ENCODE measurements around the gene ACTL8.

ACTL8 gene

GRCh38 chr1:17732475-17732874 lies 22.7 kb upstream of the ACTL8 start:
- no peak for TF ChIP-seq EP300 (IDR thresholded peaks at IDR 0.05; ENCODE audit: borderline replicate concordance)
- no peak for TF ChIP-seq RAD21 (IDR thresholded peaks at IDR 0.05; ENCODE audit: low read depth)
- TF ChIP-seq ZBTB7A (IDR thresholded peaks at IDR 0.05; ENCODE audit: low read depth): no peak
- TF ChIP-seq, protein P1, sequence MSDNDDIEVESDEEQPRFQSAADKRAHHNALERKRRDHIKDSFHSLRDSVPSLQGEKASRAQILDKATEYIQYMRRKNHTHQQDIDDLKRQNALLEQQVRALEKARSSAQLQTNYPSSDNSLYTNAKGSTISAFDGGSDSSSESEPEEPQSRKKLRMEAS (IDR thresholded peaks at IDR 0.05): no peak
- no peak for TF ChIP-seq CREB1 (IDR thresholded peaks at IDR 0.05; ENCODE audit: low read depth)
- no peak for TF ChIP-seq NFIC (IDR thresholded peaks at IDR 0.05)
- TF ChIP-seq TCF12 (IDR thresholded peaks at IDR 0.05; ENCODE audit: low read depth): no peak
- TF ChIP-seq TAF1 (IDR thresholded peaks at IDR 0.05; ENCODE audit: low read depth): no peak
- TF ChIP-seq USF1 (IDR thresholded peaks at IDR 0.05): no peak
- TF ChIP-seq YY1 (IDR thresholded peaks at IDR 0.05; ENCODE audit: low read depth): no peak
- TF ChIP-seq, protein P2, sequence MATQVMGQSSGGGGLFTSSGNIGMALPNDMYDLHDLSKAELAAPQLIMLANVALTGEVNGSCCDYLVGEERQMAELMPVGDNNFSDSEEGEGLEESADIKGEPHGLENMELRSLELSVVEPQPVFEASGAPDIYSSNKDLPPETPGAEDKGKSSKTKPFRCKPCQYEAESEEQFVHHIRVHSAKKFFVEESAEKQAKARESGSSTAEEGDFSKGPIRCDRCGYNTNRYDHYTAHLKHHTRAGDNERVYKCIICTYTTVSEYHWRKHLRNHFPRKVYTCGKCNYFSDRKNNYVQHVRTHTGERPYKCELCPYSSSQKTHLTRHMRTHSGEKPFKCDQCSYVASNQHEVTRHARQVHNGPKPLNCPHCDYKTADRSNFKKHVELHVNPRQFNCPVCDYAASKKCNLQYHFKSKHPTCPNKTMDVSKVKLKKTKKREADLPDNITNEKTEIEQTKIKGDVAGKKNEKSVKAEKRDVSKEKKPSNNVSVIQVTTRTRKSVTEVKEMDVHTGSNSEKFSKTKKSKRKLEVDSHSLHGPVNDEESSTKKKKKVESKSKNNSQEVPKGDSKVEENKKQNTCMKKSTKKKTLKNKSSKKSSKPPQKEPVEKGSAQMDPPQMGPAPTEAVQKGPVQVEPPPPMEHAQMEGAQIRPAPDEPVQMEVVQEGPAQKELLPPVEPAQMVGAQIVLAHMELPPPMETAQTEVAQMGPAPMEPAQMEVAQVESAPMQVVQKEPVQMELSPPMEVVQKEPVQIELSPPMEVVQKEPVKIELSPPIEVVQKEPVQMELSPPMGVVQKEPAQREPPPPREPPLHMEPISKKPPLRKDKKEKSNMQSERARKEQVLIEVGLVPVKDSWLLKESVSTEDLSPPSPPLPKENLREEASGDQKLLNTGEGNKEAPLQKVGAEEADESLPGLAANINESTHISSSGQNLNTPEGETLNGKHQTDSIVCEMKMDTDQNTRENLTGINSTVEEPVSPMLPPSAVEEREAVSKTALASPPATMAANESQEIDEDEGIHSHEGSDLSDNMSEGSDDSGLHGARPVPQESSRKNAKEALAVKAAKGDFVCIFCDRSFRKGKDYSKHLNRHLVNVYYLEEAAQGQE (IDR thresholded peaks at IDR 0.05; ENCODE audit: low read depth): no peak
- TF ChIP-seq CEBPB (IDR thresholded peaks at IDR 0.05): no peak
- no peak for TF ChIP-seq TEAD4 (IDR thresholded peaks at IDR 0.05)
- no peak for TF ChIP-seq FOXM1 (IDR thresholded peaks at IDR 0.05; ENCODE audit: borderline replicate concordance, low read depth)
- TF ChIP-seq EGR1 (IDR thresholded peaks at IDR 0.05): no peak

DNA sequence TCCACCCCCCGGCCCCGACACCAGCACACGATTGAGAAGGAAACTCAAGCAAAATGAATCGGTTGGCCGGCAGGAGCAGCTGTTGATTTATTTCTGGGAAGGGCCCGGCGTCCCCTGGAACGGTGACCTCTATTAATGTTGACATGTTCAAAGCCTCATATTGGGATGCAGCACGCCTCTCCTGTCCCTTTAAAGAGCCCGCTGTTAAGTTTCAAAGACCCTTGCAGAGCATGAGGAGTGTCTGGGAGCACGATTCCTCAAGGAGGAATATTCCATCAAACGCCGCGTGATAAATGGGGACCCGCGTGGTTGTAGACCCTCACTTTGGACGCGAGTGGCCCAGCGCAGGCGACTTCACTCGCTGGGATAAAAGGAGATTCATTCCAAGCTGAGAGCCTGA lies 21.5 kb upstream of the ACTL8 start:
- TF ChIP-seq TCF12 (IDR thresholded peaks at IDR 0.05; ENCODE audit: low read depth): no peak
- no peak for TF ChIP-seq USF1 (IDR thresholded peaks at IDR 0.05)
- no peak for TF ChIP-seq EGR1 (IDR thresholded peaks at IDR 0.05)
- TF ChIP-seq, protein P1 (IDR thresholded peaks at IDR 0.05): no peak

- no peak for TF ChIP-seq CEBPB (IDR thresholded peaks at IDR 0.05)
- TF ChIP-seq EGR1 (IDR thresholded peaks at IDR 0.05): no peak
- no peak for TF ChIP-seq CREB1 (IDR thresholded peaks at IDR 0.05; ENCODE audit: low read depth)
- TF ChIP-seq TEAD4 (IDR thresholded peaks at IDR 0.05): no peak
- no peak for TF ChIP-seq ZBTB7A (IDR thresholded peaks at IDR 0.05; ENCODE audit: low read depth)
- TF ChIP-seq NFIC (IDR thresholded peaks at IDR 0.05): no peak
- TF ChIP-seq TAF1 (IDR thresholded peaks at IDR 0.05; ENCODE audit: low read depth): no peak
Measured at GRCh38 chr1:17734609-17735008, 20.5 kb upstream of the ACTL8 start.

GRCh38 chr1:17735348-17735747 lies 19.8 kb upstream of the ACTL8 start:
- TF ChIP-seq TAF1 (IDR thresholded peaks at IDR 0.05; ENCODE audit: low read depth) (no peak), TCF12 (IDR thresholded peaks at IDR 0.05; ENCODE audit: low read depth) (no peak), CEBPB (IDR thresholded peaks at IDR 0.05) (no peak), EP300 (IDR thresholded peaks at IDR 0.05; ENCODE audit: borderline replicate concordance) (no peak), TEAD4 (IDR thresholded peaks at IDR 0.05) (no peak), EGR1 (IDR thresholded peaks at IDR 0.05) (no peak), YY1 (IDR thresholded peaks at IDR 0.05; ENCODE audit: low read depth) (no peak), USF1 (IDR thresholded peaks at IDR 0.05) (no peak), RAD21 (IDR thresholded peaks at IDR 0.05; ENCODE audit: low read depth) (no peak), FOXM1 (IDR thresholded peaks at IDR 0.05; ENCODE audit: borderline replicate concordance, low read depth) (no peak), NFIC (IDR thresholded peaks at IDR 0.05) (no peak), CREB1 (IDR thresholded peaks at IDR 0.05; ENCODE audit: low read depth) (no peak), ZBTB7A (IDR thresholded peaks at IDR 0.05; ENCODE audit: low read depth) (no peak)
- TF ChIP-seq, protein P1 (IDR thresholded peaks at IDR 0.05): no peak
- TF ChIP-seq, protein P2 (IDR thresholded peaks at IDR 0.05; ENCODE audit: low read depth): no peak

DNA sequence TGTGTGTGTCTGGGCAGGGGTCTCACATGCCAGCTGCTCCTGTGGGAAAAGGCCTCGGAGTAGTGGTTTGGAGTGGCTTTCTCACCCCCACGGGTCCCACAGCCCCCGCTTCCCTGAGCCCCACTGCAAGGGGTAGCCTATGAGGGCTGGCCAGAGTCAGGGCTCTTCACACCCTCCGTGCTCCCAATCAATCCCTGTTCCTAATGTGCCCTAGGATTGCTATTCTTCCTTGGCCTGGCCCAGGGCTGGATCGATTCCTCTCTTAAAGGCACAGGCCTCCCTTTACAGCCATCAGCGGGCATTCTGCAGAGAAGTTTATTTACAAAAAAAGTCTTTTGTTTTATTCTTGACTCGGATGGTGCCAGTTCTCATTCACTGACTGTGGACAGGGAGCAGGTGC lies 19.3 kb upstream of the ACTL8 start:
- TF ChIP-seq TCF12 (IDR thresholded peaks at IDR 0.05; ENCODE audit: low read depth) (no peak), YY1 (IDR thresholded peaks at IDR 0.05; ENCODE audit: low read depth) (no peak), NFIC (IDR thresholded peaks at IDR 0.05) (no peak), TAF1 (IDR thresholded peaks at IDR 0.05; ENCODE audit: low read depth) (no peak), EP300 (IDR thresholded peaks at IDR 0.05; ENCODE audit: borderline replicate concordance) (no peak), RAD21 (IDR thresholded peaks at IDR 0.05; ENCODE audit: low read depth) (no peak), ZBTB7A (IDR thresholded peaks at IDR 0.05; ENCODE audit: low read depth) (no peak), CREB1 (IDR thresholded peaks at IDR 0.05; ENCODE audit: low read depth) (no peak), CEBPB (IDR thresholded peaks at IDR 0.05) (no peak)
- TF ChIP-seq, protein P1 (IDR thresholded peaks at IDR 0.05): no peak

Data from Ishikawa (cell line).